Measurements from ENCODE around the gene CSTF2.

DNA sequence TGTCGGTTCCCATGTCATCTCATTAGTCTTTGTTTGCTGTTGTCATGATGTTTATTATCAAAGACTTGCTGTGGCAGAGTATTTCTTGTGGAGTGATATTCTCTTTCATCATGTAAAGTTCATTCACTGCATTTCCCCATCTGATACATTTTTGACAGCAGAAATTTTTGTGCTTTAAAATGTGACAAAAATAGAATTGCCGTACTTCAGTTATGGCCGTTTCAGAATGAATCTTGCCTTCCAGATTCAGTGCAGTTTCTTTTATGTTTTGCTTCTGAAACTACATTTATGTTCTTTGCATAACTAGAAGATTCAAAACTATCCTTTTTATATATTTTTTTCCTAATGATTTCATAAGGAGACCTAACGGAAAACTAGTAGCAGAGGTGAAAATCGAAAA, 10.0 kb downstream of the CSTF2 start:
- TF ChIP-seq, protein P1, sequence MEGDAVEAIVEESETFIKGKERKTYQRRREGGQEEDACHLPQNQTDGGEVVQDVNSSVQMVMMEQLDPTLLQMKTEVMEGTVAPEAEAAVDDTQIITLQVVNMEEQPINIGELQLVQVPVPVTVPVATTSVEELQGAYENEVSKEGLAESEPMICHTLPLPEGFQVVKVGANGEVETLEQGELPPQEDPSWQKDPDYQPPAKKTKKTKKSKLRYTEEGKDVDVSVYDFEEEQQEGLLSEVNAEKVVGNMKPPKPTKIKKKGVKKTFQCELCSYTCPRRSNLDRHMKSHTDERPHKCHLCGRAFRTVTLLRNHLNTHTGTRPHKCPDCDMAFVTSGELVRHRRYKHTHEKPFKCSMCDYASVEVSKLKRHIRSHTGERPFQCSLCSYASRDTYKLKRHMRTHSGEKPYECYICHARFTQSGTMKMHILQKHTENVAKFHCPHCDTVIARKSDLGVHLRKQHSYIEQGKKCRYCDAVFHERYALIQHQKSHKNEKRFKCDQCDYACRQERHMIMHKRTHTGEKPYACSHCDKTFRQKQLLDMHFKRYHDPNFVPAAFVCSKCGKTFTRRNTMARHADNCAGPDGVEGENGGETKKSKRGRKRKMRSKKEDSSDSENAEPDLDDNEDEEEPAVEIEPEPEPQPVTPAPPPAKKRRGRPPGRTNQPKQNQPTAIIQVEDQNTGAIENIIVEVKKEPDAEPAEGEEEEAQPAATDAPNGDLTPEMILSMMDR (IDR thresholded peaks at IDR 0.05): no peak
- no peak for TF ChIP-seq POLR2A (IDR thresholded peaks at IDR 0.05)

Measured in uterus (tissue), 2 donors.